Gastroesophageal sphincter (tissue), 3 donors: ENCODE data around the gene ACOX3.

ENCODE experiments used
- POLR2A ChIP-seq, 2 donors: fragments of 450-650 bp; IDR thresholded peaks; one replicate each; pipeline ENCODE4 v1.6.1; 2017; ENCODE audit warnings: antibody characterized with exemption in 2 of 2, mild to moderate bottlenecking in 2 of 2, moderate library complexity in 1 of 2
- POLR2AphosphoS5 ChIP-seq: sonication (generic); formaldehyde crosslinking; IDR thresholded peaks from one replicate; pipeline ENCODE4 v1.6.1; 2017; ENCODE audit warnings: antibody characterized with exemption
- TF ChIP-seq, protein P1 (sequence below), 4 experiments: fragments of 200-600 bp in 2 of 4; fragments of 450-650 bp in 2 of 4; sonication (generic) in 1 of 4; IDR thresholded peaks; one replicate each; pipeline ENCODE4 v1.5.1; 2017 to 2019; ENCODE audit warnings: antibody characterized with exemption in 4 of 4, mild to moderate bottlenecking in 2 of 4, moderate library complexity in 2 of 4

DNA sequence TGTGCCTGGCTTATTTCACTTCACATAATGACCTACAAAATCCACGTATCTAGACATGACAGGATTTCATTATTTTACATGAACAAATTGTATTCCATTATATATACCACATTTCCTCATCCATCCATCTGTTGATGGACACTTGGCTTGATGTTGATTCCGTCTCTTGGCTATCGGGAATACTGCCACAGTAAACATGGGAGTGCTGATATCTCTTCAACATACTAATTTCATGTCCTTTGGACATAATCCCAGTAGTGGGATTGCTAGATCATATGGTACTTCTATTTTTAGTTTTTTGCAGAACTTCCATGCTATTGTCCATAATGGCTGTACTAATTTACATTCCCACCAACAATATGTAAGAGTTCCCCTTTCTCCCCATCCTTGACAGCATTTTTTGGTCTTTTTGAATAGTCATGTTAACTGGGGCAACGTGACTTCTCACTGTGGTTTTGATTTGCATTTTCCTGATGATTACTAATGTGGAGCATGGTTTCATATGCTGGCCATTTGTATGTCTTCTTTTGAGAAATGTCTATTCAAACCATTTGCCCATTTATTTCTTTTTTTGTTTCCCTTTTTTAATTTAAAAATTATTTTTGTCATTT lies 102.1 kb downstream of the ACOX3 start:
- TF ChIP-seq POLR2AphosphoS5 (no peak), POLR2A (IDR thresholded peaks at IDR 0.05) (no peak)
- TF ChIP-seq, protein P1, sequence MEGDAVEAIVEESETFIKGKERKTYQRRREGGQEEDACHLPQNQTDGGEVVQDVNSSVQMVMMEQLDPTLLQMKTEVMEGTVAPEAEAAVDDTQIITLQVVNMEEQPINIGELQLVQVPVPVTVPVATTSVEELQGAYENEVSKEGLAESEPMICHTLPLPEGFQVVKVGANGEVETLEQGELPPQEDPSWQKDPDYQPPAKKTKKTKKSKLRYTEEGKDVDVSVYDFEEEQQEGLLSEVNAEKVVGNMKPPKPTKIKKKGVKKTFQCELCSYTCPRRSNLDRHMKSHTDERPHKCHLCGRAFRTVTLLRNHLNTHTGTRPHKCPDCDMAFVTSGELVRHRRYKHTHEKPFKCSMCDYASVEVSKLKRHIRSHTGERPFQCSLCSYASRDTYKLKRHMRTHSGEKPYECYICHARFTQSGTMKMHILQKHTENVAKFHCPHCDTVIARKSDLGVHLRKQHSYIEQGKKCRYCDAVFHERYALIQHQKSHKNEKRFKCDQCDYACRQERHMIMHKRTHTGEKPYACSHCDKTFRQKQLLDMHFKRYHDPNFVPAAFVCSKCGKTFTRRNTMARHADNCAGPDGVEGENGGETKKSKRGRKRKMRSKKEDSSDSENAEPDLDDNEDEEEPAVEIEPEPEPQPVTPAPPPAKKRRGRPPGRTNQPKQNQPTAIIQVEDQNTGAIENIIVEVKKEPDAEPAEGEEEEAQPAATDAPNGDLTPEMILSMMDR (IDR thresholded peaks at IDR 0.05) = no peak
